ENCODE results near the gene PHACTR1.

Gene PHACTR1

GRCh38 chr6:12851123-12851695 lies 134.6 kb downstream of the PHACTR1 start:
- Histone ChIP-seq H3K4me3 (ENCODE audit: low read length) (peak overlapping the region; percentile 4; the same call in 1 of the 2 replicates), H3K4me1 (ENCODE audit: insufficient read depth, low read length) (peaks cover 20% of the 10 kb centered on the region), H3K36me3 (ENCODE audit: insufficient read depth, low read depth, low read length) (no peaks in the 10 kb centered on the region), H3K9me3 (ENCODE audit: insufficient read depth, low read depth, low read length) (no peaks in the 10 kb centered on the region), H3K9ac (ENCODE audit: low read depth, low read length) (no peak overlapping the region), H3K27ac (ENCODE audit: low read length) (no peak overlapping the region), H3K27me3 (ENCODE audit: insufficient read depth, low read length) (no peaks in the 10 kb centered on the region)

- Histone ChIP-seq H3K4me3 (ENCODE audit: low read length) (no peak overlapping the region), H3K9ac (ENCODE audit: low read depth, low read length) (no peak overlapping the region), H3K36me3 (ENCODE audit: insufficient read depth, low read depth, low read length) (no peaks in the 10 kb centered on the region), H3K9me3 (ENCODE audit: insufficient read depth, low read depth, low read length) (no peaks in the 10 kb centered on the region), H3K27me3 (ENCODE audit: insufficient read depth, low read length) (no peaks in the 10 kb centered on the region), H3K27ac (ENCODE audit: low read length) (no peak overlapping the region), H3K4me1 (ENCODE audit: insufficient read depth, low read length) (peaks cover 12% of the 10 kb centered on the region; the same call in 1 of the 2 replicates)
Observed at GRCh38 chr6:12861603-12862002, 145.0 kb downstream of the PHACTR1 start.

GRCh38 chr6:12865117-12865516 lies 148.6 kb downstream of the PHACTR1 start:
- H3K27me3 ChIP-seq (ENCODE audit: insufficient read depth, low read length) = no peaks in the 10 kb centered on the region
- H3K9ac ChIP-seq (ENCODE audit: low read depth, low read length) = no peak overlapping the region

GRCh38 chr6:12865671-12866181 lies 149.2 kb downstream of the PHACTR1 start:
- Histone ChIP-seq H3K9me3 (ENCODE audit: insufficient read depth, low read depth, low read length) (no peaks in the 10 kb centered on the region), H3K4me3 (ENCODE audit: low read length) (peak overlapping the region; percentile 22; the same call in 1 of the 2 replicates), H3K9ac (ENCODE audit: low read depth, low read length) (no peak overlapping the region), H3K4me1 (ENCODE audit: insufficient read depth, low read length) (peaks cover 21% of the 10 kb centered on the region; the same call in 1 of the 2 replicates), H3K27ac (ENCODE audit: low read length) (no peak overlapping the region), H3K27me3 (ENCODE audit: insufficient read depth, low read length) (no peaks in the 10 kb centered on the region), H3K36me3 (ENCODE audit: insufficient read depth, low read depth, low read length) (no peaks in the 10 kb centered on the region)

More at GRCh38 chr6:12865117-12865516, 148.6 kb downstream of the PHACTR1 start:
- peaks cover 21% of the 10 kb centered on the region; the same call in 1 of the 2 replicates for H3K4me1 ChIP-seq (ENCODE audit: insufficient read depth, low read length)
- no peak overlapping the region for H3K4me3 ChIP-seq (ENCODE audit: low read length)
- no peak overlapping the region for H3K27ac ChIP-seq (ENCODE audit: low read length)
- H3K36me3 ChIP-seq (ENCODE audit: insufficient read depth, low read depth, low read length) = no peaks in the 10 kb centered on the region
- H3K9me3 ChIP-seq (ENCODE audit: insufficient read depth, low read depth, low read length) = no peaks in the 10 kb centered on the region

DNA sequence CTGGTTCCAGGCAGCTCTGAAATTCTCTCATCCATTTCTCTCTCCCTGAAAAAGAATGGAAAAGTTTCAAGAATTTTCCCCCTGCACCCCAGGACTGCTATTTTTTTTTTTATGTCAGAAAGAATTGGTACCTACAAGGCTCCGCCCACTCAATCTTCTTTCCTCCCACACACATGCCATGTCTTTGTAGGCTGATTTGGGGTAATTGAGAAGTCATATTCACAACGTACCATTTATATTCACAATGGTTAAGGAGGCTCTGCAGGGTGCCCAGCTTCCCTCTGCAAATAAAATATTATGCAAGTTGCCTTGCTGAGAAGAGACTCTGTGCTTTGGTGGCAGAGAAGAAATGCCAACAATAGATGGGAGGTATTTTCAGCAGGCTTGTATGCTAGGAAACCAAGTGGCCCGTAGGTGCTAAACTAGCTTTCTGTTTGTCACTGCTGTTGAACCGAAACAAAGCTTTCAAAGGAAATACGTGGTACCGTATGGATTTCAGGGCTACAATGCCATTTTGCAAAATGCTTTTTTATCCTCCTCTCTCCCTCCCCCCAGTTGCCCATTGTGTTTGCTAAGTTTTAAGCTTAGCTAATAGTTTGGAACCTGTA lies 150.0 kb downstream of the PHACTR1 start:
- Histone ChIP-seq H3K9ac (ENCODE audit: low read depth, low read length) (0 out of 2 replicates have a peak overlapping the region, but pooled peaks have one; percentile 7), H3K27me3 (ENCODE audit: insufficient read depth, low read length) (no peaks in the 10 kb centered on the region), H3K27ac (ENCODE audit: low read length) (peak overlapping the region; percentile 46), H3K4me3 (ENCODE audit: low read length) (peak overlapping the region; percentile 22; the same call in 1 of the 2 replicates), H3K36me3 (ENCODE audit: insufficient read depth, low read depth, low read length) (no peaks in the 10 kb centered on the region), H3K9me3 (ENCODE audit: insufficient read depth, low read depth, low read length) (no peaks in the 10 kb centered on the region), H3K4me1 (ENCODE audit: insufficient read depth, low read length) (peaks cover 21% of the 10 kb centered on the region; the same call in 1 of the 2 replicates)

- Histone ChIP-seq H3K9ac (ENCODE audit: low read depth, low read length) (no peak overlapping the region), H3K36me3 (ENCODE audit: insufficient read depth, low read depth, low read length) (no peaks in the 10 kb centered on the region), H3K27me3 (ENCODE audit: insufficient read depth, low read length) (no peaks in the 10 kb centered on the region), H3K4me1 (ENCODE audit: insufficient read depth, low read length) (peaks cover 21% of the 10 kb centered on the region; the same call in 1 of the 2 replicates), H3K27ac (ENCODE audit: low read length) (no peak overlapping the region), H3K4me3 (ENCODE audit: low read length) (no peak overlapping the region), H3K9me3 (ENCODE audit: insufficient read depth, low read depth, low read length) (no peaks in the 10 kb centered on the region)
Observed at GRCh38 chr6:12869816-12870432, 153.4 kb downstream of the PHACTR1 start.

DNA sequence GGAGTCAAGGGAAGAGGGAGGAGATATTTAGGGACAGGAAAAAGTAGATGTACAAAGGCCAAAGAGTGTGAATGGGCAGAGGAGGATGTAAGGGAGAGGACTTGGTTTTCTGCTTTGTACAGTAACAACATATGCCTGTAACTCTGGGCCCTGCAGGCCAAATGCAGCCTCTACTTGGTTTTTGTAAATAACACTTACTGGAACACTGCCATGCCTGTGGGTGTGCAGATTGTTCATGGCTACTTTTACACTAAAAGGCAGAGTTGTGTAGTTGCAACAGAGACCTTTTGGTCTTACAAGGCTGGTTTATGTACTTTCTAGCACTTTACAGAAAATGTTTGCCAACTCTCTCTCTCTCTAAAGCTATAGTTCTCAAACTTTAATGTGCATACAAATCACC lies 157.1 kb downstream of the PHACTR1 start:
- H3K9me3 ChIP-seq (ENCODE audit: insufficient read depth, low read depth, low read length) = no peaks in the 10 kb centered on the region
- H3K36me3 ChIP-seq (ENCODE audit: insufficient read depth, low read depth, low read length) = no peaks in the 10 kb centered on the region
- no peak overlapping the region for H3K9ac ChIP-seq (ENCODE audit: low read depth, low read length)
- H3K27me3 ChIP-seq (ENCODE audit: insufficient read depth, low read length) = no peaks in the 10 kb centered on the region
- H3K4me1 ChIP-seq (ENCODE audit: insufficient read depth, low read length) = peaks cover 4% of the 10 kb centered on the region; the same call in 1 of the 2 replicates
- no peak overlapping the region for H3K27ac ChIP-seq (ENCODE audit: low read length)
- no peak overlapping the region for H3K4me3 ChIP-seq (ENCODE audit: low read length)

DNA sequence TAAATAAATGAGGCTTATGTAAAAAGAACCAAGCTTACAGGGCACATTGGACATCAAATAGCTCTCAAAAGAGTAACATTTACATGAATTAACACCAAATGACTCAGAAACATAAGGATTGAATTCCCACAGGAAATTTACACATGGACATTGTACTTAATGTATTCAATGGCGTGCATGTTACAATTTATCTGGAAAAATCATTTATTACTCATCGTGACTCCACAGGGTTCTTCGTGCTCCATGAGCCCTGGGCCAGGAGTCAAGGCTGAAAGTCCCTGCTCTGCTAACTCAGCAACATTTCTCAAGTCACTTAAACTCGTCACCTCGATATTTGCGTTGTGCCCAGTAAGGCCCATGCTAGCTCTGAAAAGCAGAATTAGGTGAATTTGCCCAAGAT lies 158.5 kb downstream of the PHACTR1 start:
- Histone ChIP-seq H3K9ac (ENCODE audit: low read depth, low read length) (no peak overlapping the region), H3K4me1 (ENCODE audit: insufficient read depth, low read length) (peaks cover 4% of the 10 kb centered on the region; the same call in 1 of the 2 replicates), H3K27ac (ENCODE audit: low read length) (no peak overlapping the region), H3K4me3 (ENCODE audit: low read length) (no peak overlapping the region), H3K36me3 (ENCODE audit: insufficient read depth, low read depth, low read length) (no peaks in the 10 kb centered on the region), H3K9me3 (ENCODE audit: insufficient read depth, low read depth, low read length) (no peaks in the 10 kb centered on the region), H3K27me3 (ENCODE audit: insufficient read depth, low read length) (no peaks in the 10 kb centered on the region)

GRCh38 chr6:12878741-12879140 lies 162.2 kb downstream of the PHACTR1 start:
- no peaks in the 10 kb centered on the region for H3K27me3 ChIP-seq (ENCODE audit: insufficient read depth, low read length)
- no peak overlapping the region for H3K27ac ChIP-seq (ENCODE audit: low read length)

GRCh38 chr6:12882761-12883290 lies 166.3 kb downstream of the PHACTR1 start:
- H3K27me3 ChIP-seq (ENCODE audit: insufficient read depth, low read length) = no peaks in the 10 kb centered on the region
- H3K9me3 ChIP-seq (ENCODE audit: insufficient read depth, low read depth, low read length) = no peaks in the 10 kb centered on the region
- no peak overlapping the region for H3K9ac ChIP-seq (ENCODE audit: low read depth, low read length)
- H3K4me1 ChIP-seq (ENCODE audit: insufficient read depth, low read length) = peaks cover 17% of the 10 kb centered on the region; the same call in 1 of the 2 replicates
- H3K4me3 ChIP-seq (ENCODE audit: low read length) = no peak overlapping the region
- no peak overlapping the region for H3K27ac ChIP-seq (ENCODE audit: low read length)
- no peaks in the 10 kb centered on the region for H3K36me3 ChIP-seq (ENCODE audit: insufficient read depth, low read depth, low read length)

More at GRCh38 chr6:12878741-12879140, 162.2 kb downstream of the PHACTR1 start:
- no peaks in the 10 kb centered on the region for H3K36me3 ChIP-seq (ENCODE audit: insufficient read depth, low read depth, low read length)
- H3K4me3 ChIP-seq (ENCODE audit: low read length) = no peak overlapping the region
- no peak overlapping the region for H3K9ac ChIP-seq (ENCODE audit: low read depth, low read length)
- peaks cover 8% of the 10 kb centered on the region; the same call in 1 of the 2 replicates for H3K4me1 ChIP-seq (ENCODE audit: insufficient read depth, low read length)
- H3K9me3 ChIP-seq (ENCODE audit: insufficient read depth, low read depth, low read length) = no peaks in the 10 kb centered on the region

GRCh38 chr6:12884983-12885382 lies 168.4 kb downstream of the PHACTR1 start:
- H3K27me3 ChIP-seq (ENCODE audit: insufficient read depth, low read length) = no peaks in the 10 kb centered on the region
- no peak overlapping the region for H3K9ac ChIP-seq (ENCODE audit: low read depth, low read length)

More at GRCh38 chr6:12884983-12885382, 168.4 kb downstream of the PHACTR1 start:
- Histone ChIP-seq H3K4me3 (ENCODE audit: low read length) (no peak overlapping the region), H3K4me1 (ENCODE audit: insufficient read depth, low read length) (peaks cover 17% of the 10 kb centered on the region; the same call in 1 of the 2 replicates), H3K9me3 (ENCODE audit: insufficient read depth, low read depth, low read length) (peaks cover 4% of the 10 kb centered on the region; the same call in 1 of the 2 replicates), H3K27ac (ENCODE audit: low read length) (no peak overlapping the region), H3K36me3 (ENCODE audit: insufficient read depth, low read depth, low read length) (no peaks in the 10 kb centered on the region)
